Measurements from ENCODE around the gene TNFRSF11A. TPM values are rescaled to one million over a fixed set of nuclear protein-coding genes. Genes with fewer than 3 reads are reported as not detected.

TNFRSF11A gene
- total RNA-seq, 1 experiment from 2014 or later = 6.3 TPM

DNA sequence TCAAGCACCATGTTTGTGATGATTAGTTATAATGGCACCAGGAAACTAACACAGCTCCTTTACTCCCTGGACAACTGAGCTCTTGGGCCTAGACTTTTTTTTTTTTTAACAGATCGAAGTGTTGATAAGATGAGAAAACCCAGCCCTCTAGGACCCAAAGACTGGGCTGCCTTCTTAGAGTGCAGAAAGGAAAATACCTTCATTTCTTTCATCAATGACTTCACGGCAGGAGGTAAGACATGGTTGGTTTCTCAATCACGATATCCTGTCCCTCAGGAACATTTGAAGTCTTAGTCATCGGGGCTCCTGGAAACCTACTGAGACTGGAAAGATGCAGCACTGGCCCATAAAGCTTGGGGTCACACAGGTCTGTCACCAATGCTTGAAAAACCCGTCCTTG, 84.7 kb downstream of the TNFRSF11A start:
- Histone ChIP-seq H2AFZ (no peak overlapping the region), H3K27ac (no peak overlapping the region), H3K4me3 (no peak overlapping the region), H3F3A (ENCODE audit: insufficient read depth, low read depth) (no peaks in the 10 kb centered on the region), H3K4me2 (0 out of 2 replicates have a peak overlapping the region, but pooled peaks have one; percentile 6), H3K36me3 (ENCODE audit: low read depth) (no peaks in the 10 kb centered on the region), H4K20me1 (ENCODE audit: insufficient read depth) (no peaks in the 10 kb centered on the region), H3K4me1 (replicated peaks; ENCODE audit: insufficient read depth) (peaks cover 11% of the 10 kb centered on the region; the same call in 1 of the 2 replicates), H3K79me2 (ENCODE audit: low read depth) (no peaks in the 10 kb centered on the region), H3K9me3 (ENCODE audit: insufficient read depth, low read depth) (peaks cover 4% of the 10 kb centered on the region; the same call in 1 of the 2 replicates), H3K9me2 (ENCODE audit: insufficient read depth) (no peaks in the 10 kb centered on the region), H3K27me3 (ENCODE audit: insufficient read depth, low read depth) (no peaks in the 10 kb centered on the region)
- TF ChIP-seq, protein P1, sequence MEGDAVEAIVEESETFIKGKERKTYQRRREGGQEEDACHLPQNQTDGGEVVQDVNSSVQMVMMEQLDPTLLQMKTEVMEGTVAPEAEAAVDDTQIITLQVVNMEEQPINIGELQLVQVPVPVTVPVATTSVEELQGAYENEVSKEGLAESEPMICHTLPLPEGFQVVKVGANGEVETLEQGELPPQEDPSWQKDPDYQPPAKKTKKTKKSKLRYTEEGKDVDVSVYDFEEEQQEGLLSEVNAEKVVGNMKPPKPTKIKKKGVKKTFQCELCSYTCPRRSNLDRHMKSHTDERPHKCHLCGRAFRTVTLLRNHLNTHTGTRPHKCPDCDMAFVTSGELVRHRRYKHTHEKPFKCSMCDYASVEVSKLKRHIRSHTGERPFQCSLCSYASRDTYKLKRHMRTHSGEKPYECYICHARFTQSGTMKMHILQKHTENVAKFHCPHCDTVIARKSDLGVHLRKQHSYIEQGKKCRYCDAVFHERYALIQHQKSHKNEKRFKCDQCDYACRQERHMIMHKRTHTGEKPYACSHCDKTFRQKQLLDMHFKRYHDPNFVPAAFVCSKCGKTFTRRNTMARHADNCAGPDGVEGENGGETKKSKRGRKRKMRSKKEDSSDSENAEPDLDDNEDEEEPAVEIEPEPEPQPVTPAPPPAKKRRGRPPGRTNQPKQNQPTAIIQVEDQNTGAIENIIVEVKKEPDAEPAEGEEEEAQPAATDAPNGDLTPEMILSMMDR (conservative IDR thresholded peaks at IDR 0.05) = no peak
- no peak for TF ChIP-seq EZH2 (IDR thresholded peaks at IDR 0.05; ENCODE audit: low read depth)
- intact Hi-C loops (cut with micrococcal nuclease; ENCODE audit: unreplicated experiment) = no loop called here
- no TSS peak for BruUV-seq (replicated peaks)
- DNase-seq = peak in 1 of 2 experiments; percentile 65
- ChIA-PET POLR2A (ENCODE audit: unreplicated experiment) (no interaction called here), CTCF (no interaction called here)

DNA sequence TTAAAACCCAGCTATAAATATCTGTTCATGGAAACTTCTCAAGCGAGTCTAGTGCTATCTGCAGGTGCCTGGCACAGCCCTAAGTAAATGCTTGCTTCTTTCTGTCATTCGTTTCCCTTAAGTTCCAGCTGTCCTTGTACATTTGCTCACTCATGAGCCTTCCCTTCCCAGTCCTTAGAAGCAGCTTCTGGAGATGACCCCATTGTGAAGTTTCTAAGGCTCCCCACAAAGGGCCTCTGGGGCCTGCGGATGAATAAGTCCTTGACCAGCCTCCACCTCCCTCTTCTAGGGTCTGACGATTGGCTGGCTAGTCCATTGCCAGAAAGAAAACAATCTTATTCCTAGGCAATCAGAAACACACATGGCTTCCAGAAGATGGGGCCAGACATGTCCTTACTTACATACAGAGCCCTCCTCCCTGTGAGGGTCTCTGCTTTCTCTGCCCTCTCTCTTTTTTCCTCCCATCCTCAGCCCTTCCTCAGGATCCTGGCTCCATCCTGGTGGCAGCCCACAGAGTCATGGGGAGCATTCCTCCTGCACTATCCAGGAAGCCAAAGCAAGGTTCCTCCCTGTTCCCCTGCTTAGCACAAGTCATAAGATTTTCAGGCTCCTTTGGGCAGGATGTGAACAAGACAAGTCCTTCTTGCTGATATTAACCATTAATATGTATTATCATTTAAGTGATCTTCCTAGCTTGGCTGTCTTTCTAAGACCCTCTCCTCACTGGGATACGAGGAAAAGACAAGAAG, 87.3 kb downstream of the TNFRSF11A start:
- intact Hi-C loops (cut with micrococcal nuclease; ENCODE audit: unreplicated experiment) = no loop called here
- TF ChIP-seq EZH2 (IDR thresholded peaks at IDR 0.05; ENCODE audit: low read depth) = no peak
- TF ChIP-seq, protein P1 (conservative IDR thresholded peaks at IDR 0.05) = no peak
- Histone ChIP-seq H3K27me3 (ENCODE audit: insufficient read depth, low read depth) (no peaks in the 10 kb centered on the region), H3K36me3 (ENCODE audit: low read depth) (no peaks in the 10 kb centered on the region), H4K20me1 (ENCODE audit: insufficient read depth) (no peaks in the 10 kb centered on the region), H3K27ac (no peak overlapping the region), H3K9me3 (ENCODE audit: insufficient read depth, low read depth) (peaks cover 4% of the 10 kb centered on the region; the same call in 1 of the 2 replicates), H2AFZ (no peak overlapping the region), H3F3A (ENCODE audit: insufficient read depth, low read depth) (no peaks in the 10 kb centered on the region), H3K79me2 (ENCODE audit: low read depth) (no peaks in the 10 kb centered on the region), H3K9me2 (ENCODE audit: insufficient read depth) (no peaks in the 10 kb centered on the region), H3K4me1 (replicated peaks; ENCODE audit: insufficient read depth) (peaks cover 11% of the 10 kb centered on the region; the same call in 1 of the 2 replicates), H3K4me2 (no peak overlapping the region), H3K4me3 (no peak overlapping the region)
- POLR2A ChIA-PET (ENCODE audit: unreplicated experiment) = interaction anchor here (0.6 kb wide), 1 partner anchor 1379 kb away, joined by 3 read pairs; no protein-coding TSS in a partner anchor
- BruUV-seq (replicated peaks) = no TSS peak
- CTCF ChIA-PET = no interaction called here
- DNase-seq = no peak

DNA sequence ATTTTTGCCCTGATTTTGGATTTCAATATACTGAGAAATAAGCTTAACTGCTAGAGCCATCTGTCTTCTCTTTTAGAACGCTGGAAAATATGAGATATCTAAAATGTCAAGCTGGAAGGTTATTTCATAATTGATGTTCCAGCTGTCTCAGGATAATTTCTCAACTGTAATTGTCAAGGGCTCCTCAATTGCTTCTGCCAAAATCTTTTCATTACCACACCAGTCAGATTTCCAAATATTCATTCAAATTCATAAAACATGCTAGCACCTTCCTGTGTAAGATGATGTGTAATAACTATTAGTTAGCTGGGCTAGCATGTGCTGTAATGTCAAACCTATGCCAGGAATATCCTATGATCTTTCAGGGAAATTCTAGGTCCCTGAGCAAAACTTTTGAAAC, 88.1 kb downstream of the TNFRSF11A start:
- no peak overlapping the region for H3K27ac ChIP-seq
- no peak for DNase-seq
- H3K4me3 ChIP-seq = no peak overlapping the region
- no peak overlapping the region for H2AFZ ChIP-seq
- no peaks in the 10 kb centered on the region for H3K36me3 ChIP-seq (ENCODE audit: low read depth)
- ChIA-PET CTCF (no interaction called here), POLR2A (ENCODE audit: unreplicated experiment) (no interaction called here)
- no peaks in the 10 kb centered on the region for H4K20me1 ChIP-seq (ENCODE audit: insufficient read depth)
- intact Hi-C loops (cut with micrococcal nuclease; ENCODE audit: unreplicated experiment) = no loop called here
- TF ChIP-seq EZH2 (IDR thresholded peaks at IDR 0.05; ENCODE audit: low read depth) = no peak
- TF ChIP-seq, protein P1 (conservative IDR thresholded peaks at IDR 0.05) = no peak
- peaks cover 11% of the 10 kb centered on the region; the same call in 1 of the 2 replicates for H3K4me1 ChIP-seq (replicated peaks; ENCODE audit: insufficient read depth)
- no peaks in the 10 kb centered on the region for H3K79me2 ChIP-seq (ENCODE audit: low read depth)
- no TSS peak for BruUV-seq (replicated peaks)
- H3K27me3 ChIP-seq (ENCODE audit: insufficient read depth, low read depth) = no peaks in the 10 kb centered on the region
- no peaks in the 10 kb centered on the region for H3F3A ChIP-seq (ENCODE audit: insufficient read depth, low read depth)
- H3K9me3 ChIP-seq (ENCODE audit: insufficient read depth, low read depth) = peaks cover 4% of the 10 kb centered on the region; the same call in 1 of the 2 replicates
- no peaks in the 10 kb centered on the region for H3K9me2 ChIP-seq (ENCODE audit: insufficient read depth)
- no peak overlapping the region for H3K4me2 ChIP-seq
